SK-N-SH (cell line): ENCODE results near the gene MED29. TPM values are rescaled to one million over a fixed set of nuclear protein-coding genes. Genes with fewer than 3 reads are reported as not detected.

Experiments used
- CTCF ChIA-PET: fragments of 300-600, 350-600 bp; formaldehyde crosslinking; extraction: SDS; loops from one replicate; lab custom pipeline; 2021; lab: Yijun Ruan, JAX
- POLR2A ChIA-PET: fragments of 350-600 bp; sonication (Branson Sonifier 250); formaldehyde crosslinking; extraction: SDS; loops from one replicate; lab custom pipeline; 2020; ENCODE audit warnings: antibody characterized with exemption, inconsistent platforms; lab: Yijun Ruan, JAX
- DNase-seq: peaks from one replicate; pipeline ENCODE4 v3.0.0; 2012
- H2AFZ ChIP-seq: fragments of 200-600 bp; sonication (generic); 2 replicates; pipeline ENCODE4 v1.8.1; 2016; ENCODE audit warnings: antibody characterized with exemption, mild to moderate bottlenecking, low read depth
- H3F3A ChIP-seq: fragments of 200-600 bp; sonication (generic); replicated peaks from 2 replicates; pipeline ENCODE3; 2016; ENCODE audit warnings: antibody characterized with exemption, mild to moderate bottlenecking; ENCODE audit not compliant: insufficient read depth
- H3K27ac ChIP-seq, 2 experiments: fragments of 200-500 bp in 1 of 2; fragments of 200-600 bp in 1 of 2; sonication (Bioruptor generic) in 1 of 2; sonication (generic), shearing (Covaris generic) in 1 of 2; 2 replicates each; pipeline versions ENCODE4 v1.5.1 to v1.6.1; 2014 to 2016; ENCODE audit warnings: low read depth in 2 of 2, inconsistent platforms in 1 of 2, low read length in 1 of 2, mild to moderate bottlenecking in 1 of 2, mixed read lengths in 1 of 2
- H3K27me3 ChIP-seq: fragments of 200-600 bp; sonication (generic), shearing (Covaris generic); 2 replicates; pipeline ENCODE4 v1.6.1; 2016; ENCODE audit warnings: mixed run types; ENCODE audit not compliant: insufficient read depth
- H3K36me3 ChIP-seq, 2 experiments: fragments of 200-500 bp in 1 of 2; fragments of 200-600 bp in 1 of 2; sonication (Bioruptor generic) in 1 of 2; sonication (generic) in 1 of 2; replicated peaks in 1 of 2; 2 replicates each; pipeline versions ENCODE3 to v1.5.1; 2014 to 2016; ENCODE audit warnings: low read length in 1 of 2, mild to moderate bottlenecking in 1 of 2; ENCODE audit not compliant: insufficient read depth in 2 of 2, control insufficient read depth in 1 of 2
- H3K4me1 ChIP-seq, 2 experiments: fragments of 200-500 bp in 1 of 2; fragments of 200-600 bp in 1 of 2; sonication (Bioruptor generic) in 1 of 2; sonication (generic), shearing (Covaris generic) in 1 of 2; 2 replicates each; pipeline versions ENCODE4 v1.5.1 to v1.6.1; 2014 to 2016; ENCODE audit warnings: low read depth in 1 of 2, low read length in 1 of 2, mixed run types in 1 of 2; ENCODE audit not compliant: insufficient read depth in 2 of 2, control insufficient read depth in 1 of 2
- H3K4me2 ChIP-seq: fragments of 200-600 bp; sonication (generic), shearing (Covaris generic); 2 replicates; pipeline ENCODE4 v1.6.1; 2017; ENCODE audit warnings: mixed run types
- H3K4me3 ChIP-seq, 2 experiments: fragments of 200-500 bp in 1 of 2; fragments of 200-600 bp in 1 of 2; sonication (Bioruptor generic) in 1 of 2; sonication (generic), shearing (Covaris generic) in 1 of 2; 2 replicates each; pipeline versions ENCODE4 v1.5.1 to v1.8.1; 2014 to 2016; ENCODE audit warnings: low read depth in 2 of 2, inconsistent platforms in 1 of 2, low read length in 1 of 2, mild to moderate bottlenecking in 1 of 2, mixed read lengths in 1 of 2, moderate library complexity in 1 of 2
- H3K79me2 ChIP-seq: fragments of 200-600 bp; sonication (generic); 2 replicates; pipeline ENCODE4 v1.8.1; 2017; ENCODE audit warnings: mild to moderate bottlenecking; ENCODE audit not compliant: insufficient read depth
- H3K9ac ChIP-seq: fragments of 200-600 bp; sonication (generic); 2 replicates; pipeline ENCODE4 v1.6.1; 2017; ENCODE audit warnings: mixed run types
- H3K9me2 ChIP-seq: fragments of 200-600 bp; sonication (generic); 2 replicates; pipeline ENCODE4 v1.6.1; 2017; ENCODE audit warnings: mixed run types
- H3K9me3 ChIP-seq: fragments of 200-600 bp; sonication (generic); 2 replicates; pipeline ENCODE4 v1.6.1; 2017; ENCODE audit warnings: mixed run types, mild to moderate bottlenecking, moderate library complexity
- H4K20me1 ChIP-seq: fragments of 200-600 bp; sonication (generic); 2 replicates; pipeline ENCODE4 v1.6.1; 2017; ENCODE audit warnings: mild to moderate bottlenecking, mixed run types; ENCODE audit not compliant: insufficient read depth
- CTCF ChIP-seq: fragments of 200-600 bp; sonication (generic); IDR thresholded peaks from 2 replicates; pipeline ENCODE4 v1.6.1; 2017; ENCODE audit warnings: antibody characterized with exemption, mild to moderate bottlenecking, moderate library complexity
- EZH2phosphoT487 ChIP-seq: fragments of 200-600 bp; sonication (generic); IDR thresholded peaks from 2 replicates; pipeline ENCODE4 v1.6.1; 2017; ENCODE audit warnings: low read depth, mixed run types, mild to moderate bottlenecking, antibody characterized with exemption, moderate library complexity, borderline replicate concordance
- FOXM1 ChIP-seq: IDR thresholded peaks from 2 replicates; pipeline ENCODE4 v1.4.0; 2012; ENCODE audit warnings: low read depth, mild to moderate bottlenecking
- REST ChIP-seq: IDR thresholded peaks from 2 replicates; pipeline ENCODE4 v1.6.1; 2012; ENCODE audit warnings: mild to moderate bottlenecking, low read depth, low read length, moderate library complexity
- RXRA ChIP-seq: IDR thresholded peaks from 2 replicates; pipeline ENCODE4 v1.4.0; 2012; ENCODE audit warnings: low read depth, mild to moderate bottlenecking, borderline replicate concordance
- WGBS: methylation state at CpG from one replicate; pipeline ENCODE4 v1.1.6; 2017; ENCODE audit warnings: low lambda C conversion rate; 5-methylcytosine and 5-hydroxymethylcytosine counted together
- polyA plus RNA-seq, 3 experiments: library from polyadenylated mRNA; depleted of rRNA; stranded (reverse); fragments of >200 nt; gene quantifications; 2 replicates each; pipeline ENCODE4 v1.2.3, GENCODE V29; 2012

MED29 gene
- polyA plus RNA-seq, 1 of the 3 experiments (the other 2 are of a cell fraction), result 32.0 TPM

GRCh38 chr19:39389631-39390414 lies 1.4 kb upstream of the MED29 start:
- WGBS, result 56% methylated on average over 12 of the region's 13 CpGs
- TF ChIP-seq RXRA, result no peak
- TF ChIP-seq REST, result no peak
- Histone ChIP-seq H4K20me1 (no peaks in the 10 kb centered on the region), H3K79me2 (peaks cover 49% of the 10 kb centered on the region), H3K4me2 (peak overlapping the region; percentile 81), H3K9me3 (no peaks in the 10 kb centered on the region), H3F3A (peaks cover 11% of the 10 kb centered on the region), H3K9me2 (no peaks in the 10 kb centered on the region), H3K9ac (peak overlapping the region; percentile 98), H3K27ac (peak overlapping the region; percentile 86 to 97; a peak in 3 of 4 replicates), H2AFZ (no peak overlapping the region), H3K36me3 (peaks cover 31 to 50% of the 10 kb centered on the region in 2 experiments), H3K27me3 (no peaks in the 10 kb centered on the region), H3K4me3 (peak overlapping the region; percentile 96 to 98), H3K4me1 (peaks cover 5 to 17% of the 10 kb centered on the region in 2 experiments; a peak in 2 of 4 replicates)
- ChIA-PET CTCF (interaction anchor here (4.7 kb wide), 1 partner anchor 23 kb away, joined by 53 read pairs; the partner anchor contains the start of gene PLEKHG2), POLR2A (no interaction called here)
- no peak for DNase-seq

- 1% methylated on average over 6 of the region's 10 CpGs for WGBS
- ChIA-PET CTCF (interaction anchor here (0.7 to 4.7 kb wide), 3 partner anchors 12 to 46 kb away, joined by 3 to 53 read pairs (median 9); partner anchors contain the start of genes PLEKHG2 and RPS16), POLR2A (interaction anchor here (0.7 to 2.1 kb wide), 6 partner anchors 8 to 142 kb away, joined by 3 to 18 read pairs (median 5); partner anchors contain the start of genes EID2B and RPS16)
- peak overlapping the region; percentile 98 for H3K9ac ChIP-seq
- H4K20me1 ChIP-seq, result no peaks in the 10 kb centered on the region
- H2AFZ ChIP-seq, result peak overlapping the region; percentile 54; the same call in 1 of the 2 replicates
- no peak for DNase-seq
- peaks cover 5 to 17% of the 10 kb centered on the region in 2 experiments; a peak in 2 of 4 replicates for H3K4me1 ChIP-seq
- no peaks in the 10 kb centered on the region for H3K9me3 ChIP-seq
- peak overlapping the region; percentile 81 for H3K4me2 ChIP-seq
- H3F3A ChIP-seq, result peaks cover 6% of the 10 kb centered on the region
- H3K36me3 ChIP-seq, result peaks cover 30 to 44% of the 10 kb centered on the region in 2 experiments
- no peaks in the 10 kb centered on the region for H3K27me3 ChIP-seq
- H3K4me3 ChIP-seq, result peak overlapping the region; percentile 96 to 98
- H3K79me2 ChIP-seq, result peaks cover 52% of the 10 kb centered on the region
- no peaks in the 10 kb centered on the region for H3K9me2 ChIP-seq
- H3K27ac ChIP-seq, result peak overlapping the region; percentile 86 to 97
- TF ChIP-seq CTCF (no peak), RXRA (no peak), FOXM1 (no peak; the same call in 1 of the 2 replicates), EZH2phosphoT487 (no peak)
Measured at GRCh38 chr19:39390451-39390750, 777 bp upstream of the MED29 start.
